Kasumi-1 (cell line): Measurements from ENCODE around the gene TRIM10.

ENCODE experiments used
- DNase-seq, 2 experiments: peaks; one replicate each; lab custom pipeline; 2025; lab: John Stamatoyannopoulos, UW

Gene TRIM10

GRCh38 chr6:30160785-30161531, at the start of gene TRIM10:
TRIM10 (minus strand) TSS chr6:30161211; CDS start chr6:30160858, 353 bp downstream.
- no peak for DNase-seq

GRCh38 chr6:30207619-30208295, 46.7 kb upstream of the TRIM10 start:
- DNase-seq: no peak

- no peak for DNase-seq
Observed at GRCh38 chr6:30206799-30207618, 46.0 kb upstream of the TRIM10 start.

GRCh38 chr6:30206152-30206551, 45.1 kb upstream of the TRIM10 start:
- DNase-seq: no peak

- DNase-seq: no peak
Observed at GRCh38 chr6:30204116-30204515, 43.1 kb upstream of the TRIM10 start.

GRCh38 chr6:30202366-30202765, 41.4 kb upstream of the TRIM10 start:
- DNase-seq: no peak

GRCh38 chr6:30200551-30201281, 39.7 kb upstream of the TRIM10 start:
- peak; percentile 87 to 91 for DNase-seq

- DNase-seq: no peak
Observed at GRCh38 chr6:30198166-30199084, 37.4 kb upstream of the TRIM10 start.

GRCh38 chr6:30196376-30196775, 35.4 kb upstream of the TRIM10 start:
- DNase-seq: no peak

GRCh38 chr6:30195951-30196350, 34.9 kb upstream of the TRIM10 start:
- no peak for DNase-seq

GRCh38 chr6:30194797-30195690, 34.0 kb upstream of the TRIM10 start:
- no peak for DNase-seq

- no peak for DNase-seq
Observed at GRCh38 chr6:30192076-30192475, 31.1 kb upstream of the TRIM10 start.

GRCh38 chr6:30188541-30188940, 27.5 kb upstream of the TRIM10 start:
- DNase-seq: no peak

- DNase-seq: no peak
Observed at GRCh38 chr6:30185846-30186484, 25.0 kb upstream of the TRIM10 start.

GRCh38 chr6:30184417-30185031, 23.5 kb upstream of the TRIM10 start:
- no peak for DNase-seq

- DNase-seq: no peak
Observed at GRCh38 chr6:30180145-30180544, 19.1 kb upstream of the TRIM10 start.

GRCh38 chr6:30178837-30179236, 17.8 kb upstream of the TRIM10 start:
- no peak for DNase-seq

- DNase-seq: no peak
Observed at GRCh38 chr6:30175765-30176164, 14.8 kb upstream of the TRIM10 start.

GRCh38 chr6:30172681-30173080, 11.7 kb upstream of the TRIM10 start:
- DNase-seq: no peak
